Adrenal gland (tissue), 12 donors: ENCODE measurements around the gene CKM. TPM values are rescaled to one million over a fixed set of nuclear protein-coding genes. Genes with fewer than 3 reads are reported as not detected.

Experiments
- DNase-seq, 7 donors: peaks; one replicate each; pipeline ENCODE4 v3.0.0-alpha.2; 2019 to 2020
- H3K27ac ChIP-seq, 5 donors: fragments of 200-600 bp; sonication (generic) in 4 of 5; 1 replicate in 3 of 5; 2 replicates in 2 of 5; pipeline versions ENCODE4 v1.5.1 to v1.8.0; 2016 to 2020; ENCODE audit warnings: mild to moderate bottlenecking in 1 of 5
- H3K27me3 ChIP-seq: fragments of 200-600 bp; 2 replicates; pipeline ENCODE4 v1.8.0; 2021
- H3K36me3 ChIP-seq, 2 donors: fragments of 200-600 bp; replicated peaks in 1 of 2; 1 replicate in 1 of 2; 2 replicates in 1 of 2; pipeline versions ENCODE4 v1.5.1 to v1.8.0; 2018 to 2022
- H3K4me1 ChIP-seq, 2 donors: fragments of 200-600 bp; replicated peaks in 1 of 2; 1 replicate in 1 of 2; 2 replicates in 1 of 2; pipeline versions ENCODE4 v1.5.1 to v1.8.0; 2018 to 2021
- H3K4me3 ChIP-seq, 4 donors: fragments of 200-600 bp; sonication (generic) in 3 of 4; one replicate each; pipeline ENCODE4 v1.5.1; 2016 to 2018
- H3K9me3 ChIP-seq, 3 donors: fragments of 200-600 bp; sonication (generic) in 1 of 3; replicated peaks in 1 of 3; 1 replicate in 2 of 3; 2 replicates in 1 of 3; pipeline versions ENCODE4 v1.5.1 to v1.8.0; 2016 to 2021
- CTCF ChIP-seq, 6 experiments: fragments of 450-650 bp in 4 of 6; fragments of 200-600 bp in 2 of 6; sonication (generic) in 1 of 6; IDR thresholded peaks; 1 replicate in 5 of 6; 2 replicates in 1 of 6; pipeline versions ENCODE4 v1.5.1 to v1.8.0; 2016 to 2021; ENCODE audit warnings: antibody characterized with exemption in 6 of 6, mild to moderate bottlenecking in 2 of 6, moderate library complexity in 1 of 6
- POLR2A ChIP-seq, 2 donors: fragments of 450-650 bp; IDR thresholded peaks; one replicate each; pipeline ENCODE4 v1.6.1; 2017; ENCODE audit warnings: antibody characterized with exemption in 2 of 2, mild to moderate bottlenecking in 2 of 2, moderate library complexity in 1 of 2
- whole genome bisulfite sequencing, 4 donors: extraction: QIAGEN DNeasy Blood & Tissue Kit in 2 of 4; methylation state at CpG; one replicate each; pipeline versions ENCODE4 v1.1.5 to v1.1.7; 2013 to 2017; 5-methylcytosine and 5-hydroxymethylcytosine counted together
- intact Hi-C, 2 donors: fragments of 100-400 bp; cut with DNase I; formaldehyde crosslinking; loops; one replicate each; pipeline versions ENCODE4 v1.14.1 to v1.15.0; 2022 to 2023
- polyA plus RNA-seq, 3 donors: library from polyadenylated mRNA; stranded (reverse); fragments of 200-250 nt in 2 of 3; fragments of 350-450 nt in 1 of 3; fragmentation: Illumina TruSeq in 1 of 3; extraction: RNeasy Lipid Tissue Mini Kit (QIAGEN cat#74804) in 1 of 3; gene quantifications; one replicate each; pipeline ENCODE4 v1.2.3, GENCODE V29; 2013 to 2014
- total RNA-seq, 9 donors: library from RNA; depleted of rRNA in 4 of 9; stranded (reverse); fragments of >200 nt in 4 of 9; fragments of 120-200 nt in 1 of 9; fragmentation: NEBNext Ultra II Directional in 1 of 9; extraction: Animal tissue kit (Norgen Biotek cat#: 25700) in 1 of 9; gene quantifications; one replicate each; pipeline versions ENCODE4 v1.1.0 to v1.2.4, GENCODE V29; 2013 to 2023
- donor health status: healthy with polysubstance abuse.
- donor health status: Bipolar disorder and iron deficiency.
- donor health status: DM: yes; HTN: yes; CAD: no.
- donor health status: DM: no; HTN: no; CAD: no.
- donor health status: DM: no; HTN: no; CAD: no.
- donor health status: DM: yes; HTN: yes; CAD: no.

The CKM gene
- total and polyA plus RNA-seq, 12 donors: 0.33 to 51.3 (median 1.4) TPM; not detected in 6

- TF ChIP-seq CTCF (IDR thresholded peaks at IDR 0.05): no peak
- TF ChIP-seq POLR2A (IDR thresholded peaks at IDR 0.05): no peak
- intact Hi-C loops: no loop called here
- no peaks in the 10 kb centered on the region for H3K9me3 ChIP-seq
- peaks cover 0 to 14% of the 10 kb centered on the region in 2 donors for H3K36me3 ChIP-seq
- no peaks in the 10 kb centered on the region for H3K4me1 ChIP-seq
- whole genome bisulfite sequencing, 4 donors: 89 to 96% (median 89%) methylated on average over 8 to 11 of the region's 11 CpGs
- H3K27me3 ChIP-seq: no peaks in the 10 kb centered on the region
- DNase-seq: no peak
- no peak overlapping the region for H3K27ac ChIP-seq
- no peak overlapping the region for H3K4me3 ChIP-seq
Observed at GRCh38 chr19:45263013-45263412, 59.7 kb downstream of the CKM start.

- Histone ChIP-seq H3K4me1 (no peaks in the 10 kb centered on the region), H3K27ac (no peak overlapping the region), H3K4me3 (no peak overlapping the region), H3K27me3 (no peaks in the 10 kb centered on the region), H3K36me3 (peaks cover 0 to 11% of the 10 kb centered on the region in 2 donors), H3K9me3 (no peaks in the 10 kb centered on the region)
- TF ChIP-seq POLR2A (IDR thresholded peaks at IDR 0.05): no peak
- TF ChIP-seq CTCF (IDR thresholded peaks at IDR 0.05): no peak
- WGBS, 4 donors: 86 to 100% (median 92%) methylated on average over 4 to 6 of the region's 6 CpGs
- no peak for DNase-seq
- intact Hi-C loops: no loop called here
Observed at GRCh38 chr19:45262570-45262969, 60.1 kb downstream of the CKM start.

GRCh38 chr19:45258862-45259261 is 63.8 kb downstream of the CKM start:
- TF ChIP-seq POLR2A (IDR thresholded peaks at IDR 0.05) (no peak), CTCF (IDR thresholded peaks at IDR 0.05) (no peak)
- Histone ChIP-seq H3K27me3 (no peaks in the 10 kb centered on the region), H3K27ac (no peak overlapping the region), H3K4me3 (no peak overlapping the region), H3K36me3 (no peaks in the 10 kb centered on the region), H3K4me1 (peaks cover 0 to 6% of the 10 kb centered on the region in 2 donors), H3K9me3 (no peaks in the 10 kb centered on the region)
- intact Hi-C loops: loop anchor here in 1 of 2 donors (10.0 kb wide), 1 partner anchor 76 kb away; no protein-coding TSS in a partner anchor
- 93 to 97% (median 95%) methylated on average over 3 to 19 of the region's 19 CpGs for WGBS, 4 donors
- DNase-seq: no peak

GRCh38 chr19:45256836-45257235 is 65.8 kb downstream of the CKM start:
- intact Hi-C loops: loop anchor here in 1 of 2 donors (10.0 kb wide), 1 partner anchor 78 kb away; no protein-coding TSS in a partner anchor
- Histone ChIP-seq H3K4me3 (no peak overlapping the region), H3K36me3 (no peaks in the 10 kb centered on the region), H3K4me1 (peaks cover 11 to 25% of the 10 kb centered on the region in 2 donors), H3K27ac (no peak overlapping the region), H3K27me3 (no peaks in the 10 kb centered on the region), H3K9me3 (no peaks in the 10 kb centered on the region)
- WGBS, 4 donors: 97 to 100% (median 98%) methylated on average over 4 of the region's 4 CpGs
- DNase-seq: no peak
- TF ChIP-seq CTCF (IDR thresholded peaks at IDR 0.05) (no peak), POLR2A (IDR thresholded peaks at IDR 0.05) (no peak)

Other genes starting within 250 kb of the CKM start
- gene ZNF296, start 246.4 kb downstream of the CKM start, total RNA-seq: 1 to 10 TPM in 2 of 9 donors, under 1 TPM in 6, not detected in 1; 0.06 to 1.3 (median 0.68) TPM
- gene ZNF296, start 246.4 kb downstream of the CKM start, polyA plus RNA-seq: 10 to 100 TPM in 1 of 3 donors, 1 to 10 TPM in 1, not detected in 1; 2.5 to 13.2 TPM
- 10 to 100 TPM in 7 of 9 donors, 1 to 10 TPM in 2; 4.0 to 24.9 (median 14.6) TPM for gene GEMIN7, start 243.6 kb downstream of the CKM start, total RNA-seq
- 10 to 100 TPM; 11.3 to 29.0 (median 23.9) TPM for gene GEMIN7, start 243.6 kb downstream of the CKM start, polyA plus RNA-seq
- 10 to 100 TPM; 24.3 to 86.7 (median 53.1) TPM for gene PPP1R37, start 229.7 kb downstream of the CKM start, total RNA-seq
- 100 to 1,000 TPM in 1 of 3 donors, 10 to 100 TPM in 2; 16.4 to 244 (median 45.4) TPM for gene PPP1R37, start 229.7 kb downstream of the CKM start, polyA plus RNA-seq
- gene NKPD1, start 161.9 kb downstream of the CKM start, total RNA-seq: 1 to 10 TPM in 1 of 9 donors, under 1 TPM in 7, not detected in 1; 0.06 to 1.1 (median 0.27) TPM
- under 1 TPM in 2 of 3 donors, not detected in 1; 0.13 to 0.16 TPM for gene NKPD1, start 161.9 kb downstream of the CKM start, polyA plus RNA-seq
- gene TRAPPC6A, start 144.6 kb downstream of the CKM start, total RNA-seq: 10 to 100 TPM; 24.6 to 71.4 (median 36.7) TPM
- 10 to 100 TPM in 2 of 3 donors, 1 to 10 TPM in 1; 5.1 to 41.7 (median 34.3) TPM for gene TRAPPC6A, start 144.6 kb downstream of the CKM start, polyA plus RNA-seq
- gene BLOC1S3, start 144.1 kb downstream of the CKM start, total RNA-seq: 10 to 100 TPM in 8 of 9 donors, 1 to 10 TPM in 1; 2.8 to 25.5 (median 18.4) TPM
- gene BLOC1S3, start 144.1 kb downstream of the CKM start, polyA plus RNA-seq: 10 to 100 TPM in 1 of 3 donors, 1 to 10 TPM in 2; 3.9 to 11.9 (median 4.1) TPM
- gene EXOC3L2, start 77.5 kb downstream of the CKM start, total RNA-seq: 10 to 100 TPM in 8 of 9 donors, 1 to 10 TPM in 1; 3.3 to 26.4 (median 16.4) TPM
- 10 to 100 TPM in 2 of 3 donors, 1 to 10 TPM in 1; 2.1 to 24.6 (median 10.9) TPM for gene EXOC3L2, start 77.5 kb downstream of the CKM start, polyA plus RNA-seq
- 10 to 100 TPM in 8 of 9 donors, 1 to 10 TPM in 1; 5.6 to 41.9 (median 26.3) TPM for gene MARK4, start 71.6 kb downstream of the CKM start, total RNA-seq
- 10 to 100 TPM; 19.1 to 53.3 (median 28.8) TPM for gene MARK4, start 71.6 kb downstream of the CKM start, polyA plus RNA-seq
- gene KLC3, start 17.9 kb upstream of the CKM start, total RNA-seq: under 1 TPM in 3 of 9 donors, not detected in 6; 0.17 to 0.30 (median 0.28) TPM
- gene KLC3, start 17.9 kb upstream of the CKM start, polyA plus RNA-seq: under 1 TPM in 2 of 3 donors, not detected in 1; 0.16 to 0.17 TPM
- gene ERCC2, start 47.7 kb upstream of the CKM start, total RNA-seq: 10 to 100 TPM; 10.1 to 31.9 (median 26.6) TPM
- 10 to 100 TPM; 19.6 to 53.3 (median 31.3) TPM for gene ERCC2, start 47.7 kb upstream of the CKM start, polyA plus RNA-seq
- gene PPP1R13L, start 82.2 kb upstream of the CKM start, total RNA-seq: 10 to 100 TPM in 8 of 9 donors, 1 to 10 TPM in 1; 1.7 to 55.7 (median 35.2) TPM
- 10 to 100 TPM; 11.9 to 95.2 (median 35.2) TPM for gene PPP1R13L, start 82.2 kb upstream of the CKM start, polyA plus RNA-seq
- gene POLR1G, start 83.8 kb upstream of the CKM start, total RNA-seq: 1 to 10 TPM; 3.6 to 9.2 (median 6.6) TPM
- gene POLR1G, start 83.8 kb upstream of the CKM start, polyA plus RNA-seq: 10 to 100 TPM in 1 of 3 donors, 1 to 10 TPM in 2; 3.1 to 11.3 (median 9.5) TPM
- gene ERCC1, start 101.0 kb upstream of the CKM start, total RNA-seq: 100 to 1,000 TPM in 2 of 9 donors, 10 to 100 TPM in 7; 63.6 to 107 (median 86.1) TPM
- 10 to 100 TPM; 62.9 to 89.2 (median 87.0) TPM for gene ERCC1, start 101.0 kb upstream of the CKM start, polyA plus RNA-seq
- 10 to 100 TPM in 1 of 9 donors, 1 to 10 TPM in 8; 1.0 to 21.7 (median 3.0) TPM for gene FOSB, start 145.1 kb upstream of the CKM start, total RNA-seq
- gene FOSB, start 145.1 kb upstream of the CKM start, polyA plus RNA-seq: 10 to 100 TPM in 1 of 3 donors, 1 to 10 TPM in 1, under 1 TPM in 1; 0.95 to 11.1 (median 4.3) TPM
- gene RTN2, start 174.2 kb upstream of the CKM start, total RNA-seq: 10 to 100 TPM in 7 of 9 donors, 1 to 10 TPM in 2; 7.7 to 65.8 (median 19.9) TPM
- 10 to 100 TPM in 1 of 3 donors, 1 to 10 TPM in 2; 4.8 to 11.8 (median 7.4) TPM for gene RTN2, start 174.2 kb upstream of the CKM start, polyA plus RNA-seq
- gene PPM1N, start 175.6 kb upstream of the CKM start, total RNA-seq: 1 to 10 TPM in 6 of 9 donors, under 1 TPM in 1, not detected in 2; 0.33 to 2.5 (median 1.4) TPM
- gene PPM1N, start 175.6 kb upstream of the CKM start, polyA plus RNA-seq: 1 to 10 TPM in 2 of 3 donors, under 1 TPM in 1; 0.99 to 3.7 (median 1.7) TPM
- 100 to 1,000 TPM in 2 of 9 donors, 10 to 100 TPM in 7; 28.7 to 118 (median 63.5) TPM for gene VASP, start 184.6 kb upstream of the CKM start, total RNA-seq
- gene VASP, start 184.6 kb upstream of the CKM start, polyA plus RNA-seq: 10 to 100 TPM; 30.2 to 96.2 (median 62.9) TPM